ENCODE measurements around the gene ERCC1.
"Not testable (repeated sequence)": the region's sequence is repeated elsewhere in the genome, so short reads cannot be mapped to it uniquely, and the experiment has no call there.

Gene ERCC1

DNA sequence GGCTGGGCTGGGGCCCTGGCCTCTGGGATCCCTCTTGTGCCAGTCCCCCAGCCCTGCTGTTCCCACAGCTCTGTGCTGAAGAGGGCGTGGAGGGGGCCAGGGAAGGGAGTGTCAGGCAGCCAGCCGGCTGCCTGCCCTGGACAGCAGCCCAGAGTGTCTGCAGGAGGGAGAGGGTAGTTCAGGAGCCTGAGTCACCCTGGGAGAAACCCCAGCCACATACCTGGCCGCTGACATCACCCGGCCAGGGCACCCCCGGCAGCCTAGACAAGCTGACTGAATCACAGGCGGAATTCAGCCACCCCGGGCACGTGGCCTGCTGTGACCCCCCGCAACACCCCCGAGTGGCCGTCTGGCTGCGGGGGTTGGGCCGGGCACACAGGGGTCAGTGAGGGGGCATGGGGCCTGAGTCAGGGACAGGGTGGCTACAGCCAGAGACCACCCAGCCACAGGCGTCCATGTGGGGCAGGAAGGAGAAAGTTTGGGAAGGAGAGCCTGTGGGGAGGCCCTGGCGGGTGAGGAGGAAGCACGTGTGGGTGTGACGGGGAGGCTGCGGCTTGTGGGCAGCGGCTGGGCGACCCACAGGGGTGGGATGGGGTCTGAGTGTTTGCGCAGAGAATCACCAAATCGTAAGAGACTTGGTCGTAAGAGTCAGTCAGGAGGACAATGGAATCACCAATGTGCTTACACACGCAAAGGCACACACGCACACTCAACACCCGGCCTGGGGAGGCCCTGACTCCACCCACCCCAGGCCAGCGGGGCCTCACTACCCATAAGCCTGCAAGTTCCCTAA, 32.2 kb upstream of the ERCC1 start:
- peak; percentile 93 for DNase-seq (ENCODE audit: low spot score)

- no peak for DNase-seq (ENCODE audit: low spot score)
Observed at GRCh38 chr19:45451850-45452387, 28.2 kb upstream of the ERCC1 start.

DNA sequence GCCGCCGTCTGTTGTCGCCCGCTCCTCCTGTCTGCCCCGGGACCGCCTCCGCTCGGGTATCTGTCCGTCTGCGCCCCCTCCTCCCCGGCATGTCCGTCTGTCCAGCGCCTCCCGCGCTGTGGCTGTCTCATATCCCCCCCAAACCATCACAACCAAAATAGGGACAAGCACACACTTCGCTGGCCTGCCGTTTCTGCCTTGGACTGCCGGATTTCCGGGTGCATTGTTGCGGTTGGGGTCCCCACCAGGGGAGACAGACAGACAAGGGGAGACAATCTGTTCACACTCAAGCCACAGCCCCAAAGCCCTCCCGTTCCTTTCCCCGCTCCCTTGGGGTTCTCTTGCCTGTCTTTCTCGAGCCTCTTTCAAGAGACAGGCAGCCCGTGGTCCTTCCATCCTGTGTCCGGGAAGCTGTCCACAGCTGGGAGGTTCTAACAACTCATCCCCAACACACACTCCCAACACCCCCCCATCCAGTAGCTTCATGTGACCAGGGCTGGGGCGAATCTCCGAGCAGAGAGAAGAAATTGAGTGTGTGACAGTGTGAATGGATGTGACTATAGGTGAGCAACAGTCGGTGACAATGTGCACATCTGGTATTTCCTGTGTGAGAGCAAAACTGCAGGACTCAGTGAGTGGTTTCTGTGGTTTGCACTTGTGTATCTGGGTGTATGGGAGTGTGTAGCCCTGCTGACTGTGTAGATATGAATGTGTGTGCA, 27.6 kb upstream of the ERCC1 start:
- no peak for DNase-seq (ENCODE audit: low spot score)

GRCh38 chr19:45450012-45450333, 26.3 kb upstream of the ERCC1 start:
- no peak for DNase-seq (ENCODE audit: low spot score)

GRCh38 chr19:45448887-45449299, 25.2 kb upstream of the ERCC1 start:
- no peak for DNase-seq (ENCODE audit: low spot score)

DNA sequence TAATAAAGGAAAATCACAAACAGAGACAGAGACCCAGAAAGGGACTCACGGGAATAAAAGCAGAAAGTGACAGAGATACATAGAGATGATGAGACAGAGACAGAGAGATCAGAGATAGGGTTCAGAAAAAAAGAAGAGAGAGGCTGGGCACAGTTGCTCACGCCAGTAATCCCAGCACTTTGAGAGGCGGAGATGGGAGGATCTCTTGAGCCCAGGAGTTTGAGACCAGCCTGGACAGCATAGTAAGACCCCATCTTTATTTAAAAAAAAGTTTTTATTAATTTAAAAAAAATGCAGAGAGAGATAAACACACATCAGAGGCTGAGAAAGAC, 24.7 kb upstream of the ERCC1 start:
- DNase-seq (ENCODE audit: low spot score): no peak

DNA sequence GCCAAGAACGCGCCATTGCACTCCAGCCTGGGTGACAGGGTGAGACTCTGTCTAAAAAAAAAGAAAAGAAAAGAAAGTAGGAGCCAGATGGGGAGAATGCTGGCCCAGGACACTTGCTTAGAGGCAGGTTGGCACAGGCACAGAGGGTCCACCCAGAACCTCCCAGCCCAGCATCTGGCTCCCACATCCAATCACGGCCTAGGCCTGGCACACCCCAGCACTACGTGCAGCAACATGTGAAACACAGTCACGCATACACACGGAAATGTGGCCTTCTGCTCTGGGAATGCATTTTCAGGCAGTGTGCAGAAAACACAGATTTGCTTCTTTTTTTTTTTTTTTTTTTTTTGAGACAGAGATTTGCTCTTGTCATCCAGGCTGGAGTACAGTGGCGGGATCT, 23.2 kb upstream of the ERCC1 start:
- no peak for DNase-seq (ENCODE audit: low spot score)

DNA sequence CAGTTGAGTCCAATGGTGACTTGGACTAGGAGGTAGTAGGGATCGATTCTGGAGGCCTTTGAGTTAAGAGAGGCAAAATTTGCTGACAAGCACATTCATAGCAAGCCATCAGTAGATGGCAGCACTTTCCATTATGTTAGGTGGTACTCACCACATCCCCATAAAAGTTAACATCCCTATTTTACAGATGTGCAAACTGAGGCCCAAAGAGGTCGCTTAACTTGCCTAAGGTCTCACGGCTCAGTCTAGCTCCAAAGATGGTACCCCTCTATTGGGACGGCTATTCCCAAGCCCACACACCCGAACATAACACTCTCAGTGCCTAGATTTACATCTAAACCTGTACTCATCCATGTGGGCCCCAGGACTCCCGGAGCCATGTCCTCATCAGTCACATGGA, 22.6 kb upstream of the ERCC1 start:
- DNase-seq (ENCODE audit: low spot score): no peak

- no peak for DNase-seq (ENCODE audit: low spot score)
Observed at GRCh38 chr19:45445139-45445538, 21.4 kb upstream of the ERCC1 start.

DNA sequence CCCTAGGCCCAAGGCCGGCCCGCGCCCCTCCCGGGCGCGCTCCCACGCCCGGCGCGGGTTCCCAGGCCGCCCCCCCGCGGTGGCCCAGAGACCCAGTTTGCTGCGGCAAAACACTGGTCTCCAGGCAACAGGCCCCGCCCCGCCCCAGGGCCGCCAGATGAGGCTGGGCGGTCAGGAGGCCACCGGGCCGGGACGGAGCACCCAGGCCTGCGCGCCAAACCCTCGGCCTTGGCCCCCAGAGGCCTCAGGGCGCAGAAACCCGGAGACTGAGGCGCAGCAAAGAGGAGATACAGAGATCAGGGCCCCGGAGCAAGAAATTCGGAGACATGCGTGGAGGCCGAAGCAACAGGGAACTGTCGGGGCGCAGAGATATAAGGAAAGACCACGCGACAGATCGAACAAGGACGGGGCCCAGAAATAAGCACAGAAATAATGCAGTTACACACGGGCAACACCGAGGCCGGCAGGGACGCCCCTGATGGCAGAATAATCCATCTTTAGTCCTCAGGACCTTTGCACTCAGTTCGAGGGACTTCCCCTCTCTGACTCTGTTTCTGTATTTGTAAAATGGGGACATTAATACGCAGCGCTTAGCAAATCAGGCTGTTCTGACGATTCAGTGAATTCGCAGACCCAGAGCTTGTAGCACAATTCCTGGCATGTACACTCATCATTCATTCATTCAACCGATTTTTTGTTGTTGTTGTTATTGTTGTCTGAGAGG, 20.8 kb upstream of the ERCC1 start:
- peak; percentile 83 for DNase-seq (ENCODE audit: low spot score)

DNA sequence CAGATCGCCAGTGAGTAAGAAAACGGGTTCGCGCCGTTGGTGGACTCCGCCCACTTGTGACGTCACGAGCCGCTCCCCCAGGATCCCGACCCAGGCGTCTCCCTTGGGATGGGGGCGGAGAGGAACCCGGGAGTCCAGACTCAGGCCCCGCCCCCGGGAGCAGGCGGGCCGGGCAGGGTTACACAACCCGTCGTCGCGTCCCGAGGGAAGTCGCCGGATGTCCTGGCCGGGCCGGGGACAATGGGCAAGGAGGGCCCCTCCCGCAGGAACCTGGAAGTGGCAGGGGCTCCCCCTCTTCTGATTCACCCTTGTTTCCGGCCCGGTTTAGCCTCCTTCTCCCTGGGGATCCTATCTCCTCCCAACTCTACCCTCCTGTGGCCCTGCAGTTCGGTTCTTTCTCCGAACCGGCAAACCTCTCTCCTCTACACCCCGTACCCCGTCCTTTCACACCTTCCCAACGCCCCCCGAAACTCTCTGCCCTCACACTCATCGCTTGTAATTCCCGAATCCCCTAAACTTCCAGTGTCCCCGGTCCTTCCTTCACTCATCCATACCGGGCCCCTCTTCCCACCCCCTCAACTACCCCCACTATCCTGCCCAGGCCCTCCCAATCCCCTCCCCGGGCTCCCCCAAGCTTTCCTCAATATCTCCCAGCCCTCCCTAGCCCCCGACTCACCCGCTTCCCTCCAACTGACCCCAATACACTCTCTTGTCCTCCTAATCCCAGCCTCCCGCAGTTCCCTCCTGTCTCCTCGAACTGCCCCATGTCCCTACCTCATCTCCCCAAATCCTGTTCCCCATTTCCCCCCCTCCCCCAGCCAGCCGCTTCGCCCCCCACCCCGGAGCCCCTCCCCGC, 20.0 kb upstream of the ERCC1 start:
- peak; percentile 94 for DNase-seq (ENCODE audit: low spot score)

DNA sequence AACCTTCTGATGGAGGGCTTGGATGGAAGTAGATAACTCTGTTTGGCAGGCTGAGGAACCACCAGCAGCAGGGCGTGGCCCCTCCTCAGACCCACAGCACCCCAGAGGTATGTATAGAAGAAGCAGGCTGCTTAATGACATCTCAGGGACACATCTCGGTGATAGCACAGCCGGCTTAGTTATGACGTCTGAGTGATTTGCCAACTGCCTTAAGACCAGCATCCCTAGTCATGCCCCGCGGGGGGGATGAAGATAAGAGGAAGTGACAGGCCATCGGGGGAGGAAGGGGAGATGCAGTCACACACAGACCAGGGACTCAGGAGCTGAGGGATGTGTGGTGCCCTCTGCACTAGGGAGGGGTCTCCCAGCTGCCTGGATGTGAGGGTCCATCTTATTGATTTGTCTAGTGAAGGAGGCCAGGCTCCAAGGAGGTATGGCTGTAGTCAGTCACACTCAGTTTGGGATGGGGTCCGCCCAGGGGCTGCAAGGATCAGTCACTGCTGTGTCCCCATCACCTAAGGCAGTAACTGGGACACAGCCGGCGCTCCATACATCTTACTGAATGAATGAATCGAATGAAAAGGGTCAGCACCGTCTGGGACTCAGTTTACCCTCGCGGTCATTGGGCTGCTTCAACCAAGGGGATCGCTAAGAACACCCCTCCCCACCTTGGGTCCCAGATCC, 19.2 kb upstream of the ERCC1 start:
- DNase-seq (ENCODE audit: low spot score): no peak

- no peak for DNase-seq (ENCODE audit: low spot score)
Observed at GRCh38 chr19:45442408-45442777, 18.7 kb upstream of the ERCC1 start.

- peak; percentile 73 for DNase-seq (ENCODE audit: low spot score)
Observed at GRCh38 chr19:45440873-45441654, 17.3 kb upstream of the ERCC1 start.

DNA sequence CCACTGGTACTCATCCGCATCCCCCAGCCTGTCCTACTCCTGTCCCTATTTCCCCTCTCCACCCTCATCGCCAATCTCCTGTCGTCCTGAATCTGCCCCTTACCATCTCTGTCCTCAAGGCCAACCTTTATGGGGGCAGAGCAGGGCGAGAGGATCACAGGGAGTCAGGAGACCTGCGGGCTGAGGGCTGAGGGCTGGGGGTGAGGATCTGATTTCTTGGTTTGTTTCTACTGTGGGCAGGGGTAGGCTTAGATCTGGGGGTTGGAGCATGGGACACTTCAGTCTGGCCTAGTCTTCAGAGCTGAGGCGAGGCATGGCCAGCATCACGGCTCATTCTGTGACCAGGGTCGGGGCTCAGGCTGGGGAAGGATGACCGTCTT, 16.5 kb upstream of the ERCC1 start:
- DNase-seq (ENCODE audit: low spot score): no peak

- DNase-seq (ENCODE audit: low spot score): peak; percentile 81
Observed at GRCh38 chr19:45439569-45440258, 16.0 kb upstream of the ERCC1 start.

GRCh38 chr19:45439190-45439568, 15.5 kb upstream of the ERCC1 start:
- DNase-seq (ENCODE audit: low spot score): no peak

DNA sequence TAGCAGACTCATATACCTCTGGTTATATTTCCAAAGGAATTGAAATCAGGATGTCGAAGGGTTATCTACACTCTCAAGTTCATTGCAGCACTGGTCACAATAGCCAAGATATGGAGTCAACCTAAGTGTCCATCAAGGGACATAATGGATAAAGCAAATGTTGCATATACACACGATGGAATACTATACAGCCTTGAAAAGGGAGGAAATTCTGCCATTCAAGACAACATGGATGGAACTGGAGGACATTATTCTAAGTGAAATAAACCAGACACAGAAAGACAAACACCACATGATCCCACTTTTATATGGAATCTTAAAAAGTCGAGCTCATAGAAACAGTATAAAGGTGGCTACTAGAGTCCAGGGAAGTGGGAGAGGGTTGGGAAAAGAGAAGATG, 13.6 kb upstream of the ERCC1 start:
- DNase-seq (ENCODE audit: low spot score): no peak

GRCh38 chr19:45432543-45432942, 8.8 kb upstream of the ERCC1 start:
- DNase-seq (ENCODE audit: low spot score): not testable (repeated sequence)

DNA sequence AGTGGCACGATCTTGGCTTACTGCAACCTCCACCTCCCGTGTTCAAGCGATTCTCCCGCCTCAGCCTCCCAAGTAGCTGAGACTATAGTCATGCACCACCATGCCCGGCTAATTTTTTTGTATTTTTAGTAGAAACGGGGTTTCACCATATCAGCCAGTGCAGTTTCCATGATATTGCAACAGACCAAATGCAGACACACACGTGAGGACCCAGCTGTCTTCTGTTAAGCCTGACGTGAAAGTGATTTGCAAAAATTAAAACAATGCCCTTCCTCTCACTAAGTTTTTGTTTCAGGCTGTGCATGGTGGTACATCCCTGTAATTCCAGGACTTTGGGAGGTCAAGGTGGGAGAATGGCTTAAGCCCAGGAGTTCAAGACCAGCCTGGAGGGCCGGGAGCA, 7.3 kb upstream of the ERCC1 start:
- not testable (repeated sequence) for DNase-seq (ENCODE audit: low spot score)
